Adrenal gland (tissue), 12 donors: ENCODE results near the gene IFNA4. TPM values are rescaled to one million over a fixed set of nuclear protein-coding genes. Genes with fewer than 3 reads are reported as not detected.
"Not testable (repeated sequence)": the region's sequence is repeated elsewhere in the genome, so short reads cannot be mapped to it uniquely, and the experiment has no call there.

Experiments
- DNase-seq, 7 donors: peaks; one replicate each; pipeline ENCODE4 v3.0.0-alpha.2; 2019 to 2020
- H3K27ac ChIP-seq, 5 donors: fragments of 200-600 bp; sonication (generic) in 4 of 5; 1 replicate in 3 of 5; 2 replicates in 2 of 5; pipeline versions ENCODE4 v1.5.1 to v1.8.0; 2016 to 2020; ENCODE audit warnings: mild to moderate bottlenecking in 1 of 5
- H3K27me3 ChIP-seq: fragments of 200-600 bp; 2 replicates; pipeline ENCODE4 v1.8.0; 2021
- H3K36me3 ChIP-seq, 2 donors: fragments of 200-600 bp; replicated peaks in 1 of 2; 1 replicate in 1 of 2; 2 replicates in 1 of 2; pipeline versions ENCODE4 v1.5.1 to v1.8.0; 2018 to 2022
- H3K4me1 ChIP-seq, 2 donors: fragments of 200-600 bp; replicated peaks in 1 of 2; 1 replicate in 1 of 2; 2 replicates in 1 of 2; pipeline versions ENCODE4 v1.5.1 to v1.8.0; 2018 to 2021
- H3K4me3 ChIP-seq, 4 donors: fragments of 200-600 bp; sonication (generic) in 3 of 4; one replicate each; pipeline ENCODE4 v1.5.1; 2016 to 2018
- H3K9me3 ChIP-seq, 3 donors: fragments of 200-600 bp; sonication (generic) in 1 of 3; replicated peaks in 1 of 3; 1 replicate in 2 of 3; 2 replicates in 1 of 3; pipeline versions ENCODE4 v1.5.1 to v1.8.0; 2016 to 2021
- CTCF ChIP-seq, 6 experiments: fragments of 450-650 bp in 4 of 6; fragments of 200-600 bp in 2 of 6; sonication (generic) in 1 of 6; IDR thresholded peaks; 1 replicate in 5 of 6; 2 replicates in 1 of 6; pipeline versions ENCODE4 v1.5.1 to v1.8.0; 2016 to 2021; ENCODE audit warnings: antibody characterized with exemption in 6 of 6, mild to moderate bottlenecking in 2 of 6, moderate library complexity in 1 of 6
- POLR2A ChIP-seq, 2 donors: fragments of 450-650 bp; IDR thresholded peaks; one replicate each; pipeline ENCODE4 v1.6.1; 2017; ENCODE audit warnings: antibody characterized with exemption in 2 of 2, mild to moderate bottlenecking in 2 of 2, moderate library complexity in 1 of 2
- WGBS, 4 donors: extraction: QIAGEN DNeasy Blood & Tissue Kit in 2 of 4; methylation state at CpG; one replicate each; pipeline versions ENCODE4 v1.1.5 to v1.1.7; 2013 to 2017; 5-methylcytosine and 5-hydroxymethylcytosine counted together
- intact Hi-C, 2 donors: fragments of 100-400 bp; cut with DNase I; formaldehyde crosslinking; loops; one replicate each; pipeline versions ENCODE4 v1.14.1 to v1.15.0; 2022 to 2023
- polyA plus RNA-seq, 3 donors: library from polyadenylated mRNA; stranded (reverse); fragments of 200-250 nt in 2 of 3; fragments of 350-450 nt in 1 of 3; fragmentation: Illumina TruSeq in 1 of 3; extraction: RNeasy Lipid Tissue Mini Kit (QIAGEN cat#74804) in 1 of 3; gene quantifications; one replicate each; pipeline ENCODE4 v1.2.3, GENCODE V29; 2013 to 2014
- total RNA-seq, 9 donors: library from RNA; depleted of rRNA in 4 of 9; stranded (reverse); fragments of >200 nt in 4 of 9; fragments of 120-200 nt in 1 of 9; fragmentation: NEBNext Ultra II Directional in 1 of 9; extraction: Animal tissue kit (Norgen Biotek cat#: 25700) in 1 of 9; gene quantifications; one replicate each; pipeline versions ENCODE4 v1.1.0 to v1.2.4, GENCODE V29; 2013 to 2023
- donor health status: healthy with polysubstance abuse.
- donor health status: Bipolar disorder and iron deficiency.
- donor health status: DM: yes; HTN: yes; CAD: no.
- donor health status: DM: no; HTN: no; CAD: no.
- donor health status: DM: no; HTN: no; CAD: no.
- donor health status: DM: yes; HTN: yes; CAD: no.

Gene IFNA4
- total and polyA plus RNA-seq, 12 donors, result not detected

DNA sequence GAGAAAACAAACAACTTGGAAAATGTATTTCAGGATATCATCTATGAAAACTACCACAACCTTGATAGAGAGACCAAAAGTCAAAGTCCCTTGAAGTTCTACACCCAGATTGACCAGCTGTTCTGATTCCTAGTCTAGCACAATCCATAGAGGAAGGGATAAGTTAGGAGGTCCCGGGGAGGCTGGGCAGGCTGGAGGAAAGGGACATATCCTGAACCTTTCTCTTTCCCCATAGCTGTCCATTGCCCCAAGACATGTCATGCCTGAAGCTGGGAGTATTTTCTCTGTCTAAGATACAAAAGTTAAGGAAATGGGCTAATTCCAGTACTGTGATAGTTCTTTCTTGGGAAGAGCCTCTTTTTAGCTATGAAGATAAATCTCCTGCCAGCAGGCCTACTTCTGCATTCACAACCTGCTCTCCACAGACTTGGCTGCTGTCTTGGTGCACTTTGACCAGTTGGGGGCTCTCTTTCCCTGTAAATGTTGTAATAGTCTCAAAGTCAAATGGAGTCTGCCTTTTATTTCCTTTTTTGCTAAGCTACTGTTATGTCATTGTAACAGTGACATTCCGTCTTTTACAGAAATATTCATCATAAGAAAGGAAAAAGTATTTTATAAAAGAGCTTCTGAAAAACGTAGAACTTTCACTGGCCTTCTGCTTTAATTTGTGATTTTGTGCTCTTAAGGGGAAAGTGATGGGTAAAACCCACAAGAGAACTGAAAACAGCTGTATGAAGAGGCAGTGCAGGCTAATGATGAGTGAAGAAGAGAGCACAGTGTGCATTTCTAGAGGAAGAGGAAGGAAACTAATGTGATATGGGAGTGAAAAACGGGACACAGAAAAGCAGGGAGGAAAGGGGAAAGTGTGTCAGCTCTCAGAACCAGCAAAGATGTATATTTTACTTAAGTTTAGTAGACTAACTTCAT, 4.3 kb downstream of the IFNA4 start:
- H3K27ac ChIP-seq, H3K9me3 ChIP-seq, H3K4me3 ChIP-seq, intact Hi-C loops, H3K36me3 ChIP-seq, H3K4me1 ChIP-seq, H3K27me3 ChIP-seq: not testable (repeated sequence)
- WGBS, 4 donors, result 34 to 42% (median 38%) methylated on average over 4 of the region's 4 CpGs
- peak in 3 of 7 donors; percentile 7 to 30 (median 16) for DNase-seq
- peak in 2 of 6 experiments; percentile 35 to 42 for TF ChIP-seq CTCF (IDR thresholded peaks at IDR 0.05)

DNA sequence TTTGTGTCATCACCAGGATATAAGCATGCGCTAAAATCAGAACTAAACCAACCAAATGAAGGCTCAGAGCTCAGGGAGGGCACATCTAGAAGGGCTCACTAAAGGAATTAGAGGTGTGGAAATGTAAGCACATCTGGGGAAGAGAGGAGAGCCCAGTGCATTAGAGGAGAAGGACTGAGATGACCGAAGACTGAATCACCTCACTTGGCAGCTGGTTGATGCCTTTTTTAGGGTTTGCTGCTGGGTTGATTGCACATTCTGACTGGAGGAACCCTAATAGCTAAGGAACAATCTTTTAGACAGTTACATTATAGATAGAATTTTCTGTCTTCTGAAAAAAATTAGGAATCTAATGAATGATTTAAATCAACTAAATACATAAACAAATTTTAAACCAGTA, 12.7 kb downstream of the IFNA4 start:
- no peak overlapping the region for H3K4me3 ChIP-seq
- intact Hi-C loops, result no loop called here
- TF ChIP-seq POLR2A (IDR thresholded peaks at IDR 0.05) (no peak), CTCF (IDR thresholded peaks at IDR 0.05) (no peak)
- DNase-seq, result no peak
- H3K4me1 ChIP-seq, result no peaks in the 10 kb centered on the region
- H3K9me3 ChIP-seq, result no peaks in the 10 kb centered on the region
- 84 to 88% (median 85%) methylated on average over 2 of the region's 2 CpGs for WGBS, 4 donors
- H3K27me3 ChIP-seq, result no peaks in the 10 kb centered on the region
- no peaks in the 10 kb centered on the region for H3K36me3 ChIP-seq
- no peak overlapping the region for H3K27ac ChIP-seq

DNA sequence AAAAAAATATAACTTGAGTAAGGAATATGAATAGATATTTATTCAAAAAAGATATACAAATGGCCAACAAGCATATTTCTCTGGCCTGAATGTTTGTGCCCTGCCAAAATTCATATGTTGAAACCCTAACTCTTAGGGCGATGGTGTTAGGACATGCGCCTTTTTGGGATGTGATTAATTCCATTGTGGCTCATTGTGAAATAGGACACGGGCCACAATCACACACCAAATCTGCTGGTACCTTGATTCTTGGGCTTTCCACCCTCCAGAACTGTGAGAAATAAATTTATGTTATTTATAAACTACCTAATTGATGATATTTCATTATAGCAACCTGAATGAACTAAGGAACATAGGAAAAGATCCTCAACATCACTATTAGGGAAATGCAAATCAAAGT, 15.2 kb downstream of the IFNA4 start:
- Histone ChIP-seq H3K9me3 (no peaks in the 10 kb centered on the region), H3K27ac (no peak overlapping the region), H3K27me3 (no peaks in the 10 kb centered on the region), H3K4me3 (no peak overlapping the region), H3K4me1 (no peaks in the 10 kb centered on the region), H3K36me3 (no peaks in the 10 kb centered on the region)
- intact Hi-C loops, result no loop called here
- TF ChIP-seq POLR2A (IDR thresholded peaks at IDR 0.05), result no peak
- 81 to 96% (median 84%) methylated on average over 3 of the region's 3 CpGs for WGBS, 4 donors
- DNase-seq, result no peak

DNA sequence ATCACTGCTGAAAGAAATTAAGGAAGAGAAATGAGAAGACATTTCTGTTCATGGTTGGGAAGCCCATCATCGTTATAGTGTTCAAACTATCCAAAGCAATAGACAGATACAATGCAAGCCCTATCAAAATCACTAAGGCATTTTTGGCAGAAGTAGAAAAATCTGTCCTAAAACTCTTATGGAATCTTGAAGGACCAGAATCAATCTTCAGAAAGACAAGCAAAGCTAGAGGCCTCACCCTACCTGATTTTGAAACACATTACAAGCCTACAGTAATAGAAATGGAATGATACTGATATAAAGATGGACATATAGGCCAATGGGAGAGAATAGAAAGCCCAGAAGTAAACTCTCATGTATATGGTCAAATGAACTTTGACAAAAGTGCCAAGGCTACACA, 16.0 kb downstream of the IFNA4 start:
- Histone ChIP-seq H3K9me3 (no peaks in the 10 kb centered on the region), H3K4me3 (no peak overlapping the region), H3K4me1 (no peaks in the 10 kb centered on the region), H3K36me3 (no peaks in the 10 kb centered on the region), H3K27me3 (no peaks in the 10 kb centered on the region), H3K27ac (no peak overlapping the region)
- 65 to 90% (median 71%) methylated on average over 1 of the region's 1 CpG for WGBS, 4 donors
- intact Hi-C loops, result no loop called here
- no peak for DNase-seq
- TF ChIP-seq CTCF (IDR thresholded peaks at IDR 0.05) (no peak), POLR2A (IDR thresholded peaks at IDR 0.05) (no peak)

DNA sequence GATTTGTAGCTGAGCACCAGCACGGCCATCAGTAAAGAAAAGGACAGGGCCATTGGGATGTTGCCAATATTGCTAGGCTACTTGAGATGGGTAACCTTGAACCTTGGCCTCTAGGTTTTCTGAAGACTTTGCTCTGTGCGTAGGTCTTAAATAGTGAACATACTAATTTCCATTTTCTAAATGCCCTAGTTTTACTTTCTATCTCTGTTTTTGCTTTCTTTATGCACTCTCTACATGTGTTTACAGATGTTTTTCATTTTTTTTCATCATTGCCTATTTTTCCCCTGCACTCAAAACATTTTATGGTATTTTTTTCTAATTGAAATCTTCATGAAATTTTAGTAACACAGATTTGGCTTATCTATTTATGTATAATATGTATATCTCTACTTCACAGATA, 20.8 kb downstream of the IFNA4 start, which contains the start of gene IFNA21:
Gene IFNA21, minus strand, starts transcription at position 101 of the 400 bp plus-strand sequence. Its CDS starts 48 bp downstream, at position 53.
- intact Hi-C loops, H3K4me3 ChIP-seq, H3K9me3 ChIP-seq, H3K27me3 ChIP-seq, H3K27ac ChIP-seq, H3K4me1 ChIP-seq, H3K36me3 ChIP-seq, DNase-seq: not testable (repeated sequence)
- 63 to 84% (median 73%) methylated on average over 2 of the region's 2 CpGs for WGBS, 4 donors
